AG09309 (cell line): Measurements from ENCODE around the gene POP4.

Source experiments
- DNase-seq: peaks from one replicate; pipeline ENCODE4 v3.0.0-alpha.2; 2010; ENCODE audit warnings: low read depth
- H3K4me3 ChIP-seq: 2 replicates; pipeline ENCODE4 v1.5.1; 2011; ENCODE audit warnings: mild to moderate bottlenecking, low read depth, low read length, moderate library complexity; ENCODE audit not compliant: control insufficient read depth
- CTCF ChIP-seq: IDR thresholded peaks from 2 replicates; pipeline ENCODE4 v1.5.1; 2011; ENCODE audit warnings: mild to moderate bottlenecking, low read depth, low read length, inconsistent platforms; ENCODE audit not compliant: insufficient read depth, control insufficient read depth; ENCODE audit errors: missing control alignments

Gene POP4

GRCh38 chr19:29651622-29652394 lies 45.7 kb downstream of the POP4 start:
- TF ChIP-seq CTCF = no peak
- no peak overlapping the region for H3K4me3 ChIP-seq
- DNase-seq = no peak

GRCh38 chr19:29653398-29653797 lies 47.3 kb downstream of the POP4 start:
- no peak for DNase-seq
- no peak overlapping the region for H3K4me3 ChIP-seq
- TF ChIP-seq CTCF = no peak

- DNase-seq = no peak
- TF ChIP-seq CTCF = no peak
- no peak overlapping the region for H3K4me3 ChIP-seq
Measured at GRCh38 chr19:29655648-29656335, 49.7 kb downstream of the POP4 start.

- DNase-seq = no peak
- H3K4me3 ChIP-seq = no peak overlapping the region
- no peak for TF ChIP-seq CTCF
Measured at GRCh38 chr19:29658221-29658991, 52.3 kb downstream of the POP4 start.

DNA sequence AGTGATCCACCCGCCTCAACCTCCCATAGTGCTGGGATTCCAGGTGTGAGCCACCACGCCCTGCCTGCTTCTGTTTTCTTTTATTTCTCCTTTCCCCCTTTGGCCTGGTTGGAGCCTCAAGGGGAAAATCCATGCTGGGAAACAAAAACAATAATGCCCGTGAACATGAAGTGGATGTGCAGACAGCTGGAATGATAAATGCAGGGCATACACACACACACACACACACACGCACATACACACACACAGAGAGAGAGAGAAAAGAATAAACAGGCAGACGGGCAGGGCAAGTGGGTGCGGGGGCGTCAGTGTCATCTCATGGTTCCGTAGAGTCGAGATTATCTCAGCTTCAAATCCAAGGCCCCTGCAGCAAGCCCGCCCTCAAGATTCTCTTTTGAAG lies 54.8 kb downstream of the POP4 start:
- TF ChIP-seq CTCF = no peak
- H3K4me3 ChIP-seq = no peak overlapping the region
- DNase-seq = no peak

GRCh38 chr19:29662278-29662603 lies 56.2 kb downstream of the POP4 start:
- peak overlapping the region; percentile 9 for H3K4me3 ChIP-seq
- DNase-seq = no peak
- no peak for TF ChIP-seq CTCF
